B cell (primary cell): ENCODE measurements around the gene EARS2. TPM values are rescaled to one million over a fixed set of nuclear protein-coding genes. Genes with fewer than 3 reads are reported as not detected.

Experiments used
- ATAC-seq: fragments of 200-7000 bp; cut with Tn5 transposase; one replicate; pipeline ENCODE4 v1.10.0; 2021; ENCODE audit warnings: low read depth, mild to moderate bottlenecking, moderate number of reproducible peaks, moderate library complexity
- CTCF ChIA-PET: fragments of 350-600 bp; sonication (Branson Sonifier 250); formaldehyde crosslinking; loops from one replicate; lab custom pipeline; 2021; ENCODE audit warnings: antibody characterized with exemption, inconsistent platforms; lab: Charles Lee
- POLR2A ChIA-PET: fragments of 350-600 bp; sonication (Branson Sonifier 250); formaldehyde crosslinking; loops from one replicate; lab custom pipeline; 2021; ENCODE audit warnings: antibody characterized with exemption; lab: Charles Lee
- DNase-seq: peaks from one replicate; pipeline ENCODE4 v3.0.0; 2013
- H2AFZ ChIP-seq: 2 replicates; pipeline ENCODE4 v1.6.1; 2012; ENCODE audit warnings: mild to moderate bottlenecking, low read depth, low read length; ENCODE audit not compliant: insufficient read depth, poor library complexity, severe bottlenecking
- H3K27ac ChIP-seq, 2 donors: 1 replicate in 1 of 2; 2 replicates in 1 of 2; pipeline ENCODE4 v1.5.1; 2012 to 2013; ENCODE audit warnings: low read length in 2 of 2, mild to moderate bottlenecking in 2 of 2, moderate library complexity in 1 of 2
- H3K27me3 ChIP-seq, 4 experiments: fragments of 200-600 bp in 1 of 4; sonication (generic) in 1 of 4; replicated peaks in 1 of 4; 1 replicate in 2 of 4; 2 replicates in 2 of 4; pipeline versions ENCODE4 v1.6.1 to v1.7.0; 2013 to 2016; ENCODE audit warnings: low read length in 3 of 4, mild to moderate bottlenecking in 2 of 4, mixed read lengths in 1 of 4, moderate library complexity in 1 of 4; ENCODE audit not compliant: insufficient read depth in 4 of 4, control insufficient read depth in 3 of 4; ENCODE audit errors: control extremely low read depth in 1 of 4
- H3K36me3 ChIP-seq, 2 experiments: replicated peaks in 1 of 2; 1 replicate in 1 of 2; 2 replicates in 1 of 2; pipeline versions ENCODE4 v1.6.1 to v1.7.1; 2013; ENCODE audit warnings: low read length in 1 of 2; ENCODE audit not compliant: insufficient read depth in 2 of 2, control insufficient read depth in 1 of 2; ENCODE audit errors: control extremely low read depth in 1 of 2, extremely low read depth in 1 of 2
- H3K4me1 ChIP-seq, 2 donors: fragments of 200-600 bp in 1 of 2; sonication (generic) in 1 of 2; 1 replicate in 1 of 2; 2 replicates in 1 of 2; pipeline versions ENCODE4 v1.5.1 to v1.6.1; 2013 to 2017; ENCODE audit warnings: low read length in 2 of 2; ENCODE audit not compliant: control insufficient read depth in 2 of 2, insufficient read depth in 2 of 2
- H3K4me2 ChIP-seq: replicated peaks from 2 replicates; pipeline ENCODE3; 2012; ENCODE audit warnings: mild to moderate bottlenecking, low read depth, low read length; ENCODE audit not compliant: poor library complexity, severe bottlenecking
- H3K4me3 ChIP-seq, 5 experiments: fragments of 200-600 bp in 1 of 5; sonication (generic) in 1 of 5; 1 replicate in 3 of 5; 2 replicates in 2 of 5; pipeline versions ENCODE4 v1.5.1 to v1.7.0; 2011 to 2016; ENCODE audit warnings: low read length in 4 of 5, mild to moderate bottlenecking in 4 of 5, low read depth in 2 of 5, control low read depth in 1 of 5, moderate library complexity in 1 of 5; ENCODE audit not compliant: insufficient read depth in 1 of 5; ENCODE audit errors: control extremely low read depth in 1 of 5, extremely low read depth in 1 of 5
- H3K79me2 ChIP-seq: fragments of 200-600 bp; sonication (generic); one replicate; pipeline ENCODE4 v1.6.0; 2016; ENCODE audit warnings: low read length; ENCODE audit not compliant: control insufficient read depth, insufficient read depth
- H3K9ac ChIP-seq: fragments of 200-600 bp; sonication (generic); 2 replicates; pipeline ENCODE4 v1.6.1; 2017; ENCODE audit warnings: mild to moderate bottlenecking, low read length, moderate library complexity
- H3K9me3 ChIP-seq, 3 donors: one replicate each; pipeline versions ENCODE4 v1.6.1 to v1.7.1; 2013; ENCODE audit warnings: low read length in 2 of 3; ENCODE audit not compliant: control insufficient read depth in 2 of 3, insufficient read depth in 1 of 3; ENCODE audit errors: control extremely low read depth in 1 of 3
- H4K20me1 ChIP-seq: 2 replicates; pipeline ENCODE4 v1.6.0; 2012; ENCODE audit warnings: mild to moderate bottlenecking, low read length; ENCODE audit not compliant: insufficient read depth, control insufficient read depth, poor library complexity, severe bottlenecking
- H3K27ac Mint-ChIP-seq: one replicate; pipeline ENCODE4 v1.8.0; 2021; ENCODE audit warnings: mixed read lengths
- H3K27me3 Mint-ChIP-seq: one replicate; pipeline ENCODE4 v1.8.0; 2021; ENCODE audit warnings: mixed read lengths
- H3K4me1 Mint-ChIP-seq: one replicate; pipeline ENCODE4 v1.8.0; 2021; ENCODE audit warnings: mixed read lengths
- H3K4me3 Mint-ChIP-seq: one replicate; pipeline ENCODE4 v1.8.0; 2021; ENCODE audit warnings: mixed read lengths
- H3K9me3 Mint-ChIP-seq: one replicate; pipeline ENCODE4 v1.8.0; 2022; ENCODE audit warnings: mixed read lengths; ENCODE audit not compliant: insufficient read depth
- EZH2 ChIP-seq: IDR thresholded peaks from 2 replicates; pipeline ENCODE4 v1.6.1; 2012; ENCODE audit warnings: borderline replicate concordance, low read depth, mild to moderate bottlenecking, moderate library complexity, low read length; ENCODE audit not compliant: insufficient read depth, poor library complexity, severe bottlenecking
- WGBS: methylation state at CpG from one replicate; pipeline ENCODE4 v1.1.5; 2013; ENCODE audit warnings: missing lambda C conversion rate; ENCODE audit not compliant: insufficient coverage; 5-methylcytosine and 5-hydroxymethylcytosine counted together
- intact Hi-C: fragments of 100-400 bp; cut with micrococcal nuclease; formaldehyde crosslinking; loops from one replicate; pipeline ENCODE4 v1.10.0; 2022
- polyA plus RNA-seq: library from polyadenylated mRNA; depleted of rRNA; stranded (reverse); fragments of >200 nt; gene quantifications from 2 replicates; pipeline ENCODE4 v1.2.3, GENCODE V29; 2012
- total RNA-seq, 2 donors: library from RNA; stranded (reverse); fragments of 120-200 nt in 1 of 2; gene quantifications; 1 replicate in 1 of 2; 2 replicates in 1 of 2; pipeline versions ENCODE4 v1.2.3 to v1.2.4, GENCODE V29; 2013 to 2022
- TF ChIP-seq, protein P1 (sequence below): fragments of 200-600 bp; IDR thresholded peaks from one replicate; pipeline ENCODE4 v1.8.0; 2022; ENCODE audit warnings: antibody characterized with exemption, mild to moderate bottlenecking

Gene EARS2
- total and polyA plus RNA-seq, 2 donors (not counting 1 experiment from before 2014, with no cell fraction given): 14.6 to 15.1 TPM

DNA sequence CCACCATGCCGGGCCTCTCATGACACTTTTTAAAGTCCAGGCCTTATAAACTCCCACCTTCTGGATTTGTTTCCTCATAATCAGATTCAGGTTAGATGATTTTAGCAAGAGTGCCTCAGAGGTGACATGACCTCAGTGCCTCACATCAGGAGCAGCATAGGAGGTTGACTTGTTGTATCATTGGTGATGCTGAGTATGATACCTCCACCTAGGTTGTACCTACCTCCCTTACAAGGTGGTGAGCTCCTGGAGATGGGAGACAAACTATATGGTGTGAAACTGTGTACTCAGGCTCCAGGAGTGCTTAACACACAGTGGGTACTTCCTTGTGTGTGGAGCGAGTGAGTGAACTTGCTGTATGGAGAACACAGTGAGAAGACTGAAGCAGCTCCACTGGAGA, 20.3 kb upstream of the EARS2 start:
- no peaks in the 10 kb centered on the region for H3K27me3 ChIP-seq
- H3K27ac ChIP-seq: no peak overlapping the region
- ATAC-seq (no peak), DNase-seq (no peak)
- H3K9me3 Mint-ChIP-seq: no peaks in the 10 kb centered on the region
- no peak overlapping the region for H3K27ac Mint-ChIP-seq
- CTCF ChIA-PET: no interaction called here
- H3K79me2 ChIP-seq: no peaks in the 10 kb centered on the region
- 100% methylated on average over 1 of the region's 2 CpGs for WGBS
- POLR2A ChIA-PET: interaction anchor here (0.6 kb wide), 1 partner anchor 41 kb away, joined by 11 read pairs; no protein-coding TSS in a partner anchor
- H3K4me3 ChIP-seq: no peak overlapping the region
- no peaks in the 10 kb centered on the region for H3K4me1 ChIP-seq
- peaks cover 3 to 46% of the 10 kb centered on the region in 2 experiments for H3K36me3 ChIP-seq
- no peaks in the 10 kb centered on the region for H4K20me1 ChIP-seq
- H3K27me3 Mint-ChIP-seq: no peaks in the 10 kb centered on the region
- no peak overlapping the region for H3K4me2 ChIP-seq
- intact Hi-C loops: no loop called here
- no peak overlapping the region for H3K4me3 Mint-ChIP-seq
- H3K9me3 ChIP-seq: no peaks in the 10 kb centered on the region
- TF ChIP-seq, protein P1, sequence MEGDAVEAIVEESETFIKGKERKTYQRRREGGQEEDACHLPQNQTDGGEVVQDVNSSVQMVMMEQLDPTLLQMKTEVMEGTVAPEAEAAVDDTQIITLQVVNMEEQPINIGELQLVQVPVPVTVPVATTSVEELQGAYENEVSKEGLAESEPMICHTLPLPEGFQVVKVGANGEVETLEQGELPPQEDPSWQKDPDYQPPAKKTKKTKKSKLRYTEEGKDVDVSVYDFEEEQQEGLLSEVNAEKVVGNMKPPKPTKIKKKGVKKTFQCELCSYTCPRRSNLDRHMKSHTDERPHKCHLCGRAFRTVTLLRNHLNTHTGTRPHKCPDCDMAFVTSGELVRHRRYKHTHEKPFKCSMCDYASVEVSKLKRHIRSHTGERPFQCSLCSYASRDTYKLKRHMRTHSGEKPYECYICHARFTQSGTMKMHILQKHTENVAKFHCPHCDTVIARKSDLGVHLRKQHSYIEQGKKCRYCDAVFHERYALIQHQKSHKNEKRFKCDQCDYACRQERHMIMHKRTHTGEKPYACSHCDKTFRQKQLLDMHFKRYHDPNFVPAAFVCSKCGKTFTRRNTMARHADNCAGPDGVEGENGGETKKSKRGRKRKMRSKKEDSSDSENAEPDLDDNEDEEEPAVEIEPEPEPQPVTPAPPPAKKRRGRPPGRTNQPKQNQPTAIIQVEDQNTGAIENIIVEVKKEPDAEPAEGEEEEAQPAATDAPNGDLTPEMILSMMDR: no peak
- TF ChIP-seq EZH2: no peak
- no peak overlapping the region for H3K9ac ChIP-seq
- no peaks in the 10 kb centered on the region for H3K4me1 Mint-ChIP-seq
- H2AFZ ChIP-seq: no peak overlapping the region

DNA sequence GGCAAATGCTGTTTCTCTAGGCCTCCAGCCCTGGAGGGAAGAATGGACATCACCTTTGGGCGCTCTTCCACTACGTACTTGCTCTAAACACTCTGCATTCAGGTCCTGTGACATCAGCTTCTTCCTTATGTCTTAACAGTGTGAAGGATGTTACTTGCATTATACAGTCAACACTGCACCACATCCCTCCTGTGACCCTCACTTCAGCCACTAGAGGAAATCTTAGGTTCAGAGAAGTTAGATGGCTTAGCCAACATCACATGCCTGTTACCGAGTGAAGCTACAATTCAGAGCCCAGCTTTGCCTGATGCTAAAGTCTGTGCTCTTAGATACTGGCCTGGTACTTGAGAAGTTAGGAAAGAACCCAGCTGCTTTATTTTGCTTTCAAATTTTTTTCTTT, 18.7 kb upstream of the EARS2 start:
- H3K4me3 Mint-ChIP-seq: no peak overlapping the region
- H3K4me2 ChIP-seq: no peak overlapping the region
- peaks cover 7% of the 10 kb centered on the region in 2 donors for H3K4me1 ChIP-seq
- peaks cover 1 to 47% of the 10 kb centered on the region in 2 experiments for H3K36me3 ChIP-seq
- ChIA-PET CTCF (interaction anchor here (0.9 kb wide), 1 partner anchor 141 kb away, joined by 4 read pairs; no protein-coding TSS in a partner anchor), POLR2A (no interaction called here)
- WGBS: 100% methylated on average over 1 of the region's 3 CpGs
- TF ChIP-seq, protein P1: no peak
- TF ChIP-seq EZH2: no peak
- ATAC-seq (no peak), DNase-seq (no peak)
- no peak overlapping the region for H3K27ac Mint-ChIP-seq
- H3K27me3 Mint-ChIP-seq: no peaks in the 10 kb centered on the region
- H3K27me3 ChIP-seq: no peaks in the 10 kb centered on the region
- no peaks in the 10 kb centered on the region for H4K20me1 ChIP-seq
- intact Hi-C loops: no loop called here
- H3K27ac ChIP-seq: no peak overlapping the region
- H3K4me3 ChIP-seq: no peak overlapping the region
- peaks cover 11% of the 10 kb centered on the region for H3K4me1 Mint-ChIP-seq
- no peaks in the 10 kb centered on the region for H3K79me2 ChIP-seq
- H2AFZ ChIP-seq: no peak overlapping the region
- H3K9me3 ChIP-seq: no peaks in the 10 kb centered on the region
- H3K9me3 Mint-ChIP-seq: no peaks in the 10 kb centered on the region
- no peak overlapping the region for H3K9ac ChIP-seq
